Measurements from ENCODE around the gene DICER1. TPM values are rescaled to one million over a fixed set of nuclear protein-coding genes. Genes with fewer than 3 reads are reported as not detected.

Gene DICER1
- total and polyA plus RNA-seq, 2 experiments from 2014 or later: 21.4 to 59.2 TPM

DNA sequence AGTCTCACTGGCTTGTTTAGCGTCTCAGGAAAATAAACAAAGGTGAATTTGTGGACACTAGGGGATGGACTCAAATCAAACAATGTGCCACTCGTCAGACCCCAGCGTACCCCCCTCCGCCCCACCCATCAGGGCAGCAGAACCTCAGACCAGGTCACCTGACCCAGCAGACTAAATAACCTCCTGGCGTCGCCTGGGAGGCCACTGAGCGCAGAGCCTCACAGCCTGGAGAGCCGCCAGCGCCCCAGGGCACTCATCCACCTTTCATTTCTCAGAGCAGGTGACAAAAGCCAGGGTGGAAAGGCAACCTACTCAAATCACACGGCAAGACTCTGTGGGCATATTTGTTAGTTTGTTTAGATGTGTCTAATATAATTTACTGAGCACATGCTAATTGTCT, 100.9 kb downstream of the DICER1 start (continued):
- TF ChIP-seq, protein P1, sequence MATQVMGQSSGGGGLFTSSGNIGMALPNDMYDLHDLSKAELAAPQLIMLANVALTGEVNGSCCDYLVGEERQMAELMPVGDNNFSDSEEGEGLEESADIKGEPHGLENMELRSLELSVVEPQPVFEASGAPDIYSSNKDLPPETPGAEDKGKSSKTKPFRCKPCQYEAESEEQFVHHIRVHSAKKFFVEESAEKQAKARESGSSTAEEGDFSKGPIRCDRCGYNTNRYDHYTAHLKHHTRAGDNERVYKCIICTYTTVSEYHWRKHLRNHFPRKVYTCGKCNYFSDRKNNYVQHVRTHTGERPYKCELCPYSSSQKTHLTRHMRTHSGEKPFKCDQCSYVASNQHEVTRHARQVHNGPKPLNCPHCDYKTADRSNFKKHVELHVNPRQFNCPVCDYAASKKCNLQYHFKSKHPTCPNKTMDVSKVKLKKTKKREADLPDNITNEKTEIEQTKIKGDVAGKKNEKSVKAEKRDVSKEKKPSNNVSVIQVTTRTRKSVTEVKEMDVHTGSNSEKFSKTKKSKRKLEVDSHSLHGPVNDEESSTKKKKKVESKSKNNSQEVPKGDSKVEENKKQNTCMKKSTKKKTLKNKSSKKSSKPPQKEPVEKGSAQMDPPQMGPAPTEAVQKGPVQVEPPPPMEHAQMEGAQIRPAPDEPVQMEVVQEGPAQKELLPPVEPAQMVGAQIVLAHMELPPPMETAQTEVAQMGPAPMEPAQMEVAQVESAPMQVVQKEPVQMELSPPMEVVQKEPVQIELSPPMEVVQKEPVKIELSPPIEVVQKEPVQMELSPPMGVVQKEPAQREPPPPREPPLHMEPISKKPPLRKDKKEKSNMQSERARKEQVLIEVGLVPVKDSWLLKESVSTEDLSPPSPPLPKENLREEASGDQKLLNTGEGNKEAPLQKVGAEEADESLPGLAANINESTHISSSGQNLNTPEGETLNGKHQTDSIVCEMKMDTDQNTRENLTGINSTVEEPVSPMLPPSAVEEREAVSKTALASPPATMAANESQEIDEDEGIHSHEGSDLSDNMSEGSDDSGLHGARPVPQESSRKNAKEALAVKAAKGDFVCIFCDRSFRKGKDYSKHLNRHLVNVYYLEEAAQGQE (IDR thresholded peaks at IDR 0.05; ENCODE audit: unreplicated experiment): no peak
- TF ChIP-seq CREB1 (CRISPR knock-in tag; IDR thresholded peaks at IDR 0.05; ENCODE audit: low read depth): no peak
- no peak for TF ChIP-seq NANOG (IDR thresholded peaks at IDR 0.05; ENCODE audit: borderline replicate concordance)
- TF ChIP-seq, protein P2, sequence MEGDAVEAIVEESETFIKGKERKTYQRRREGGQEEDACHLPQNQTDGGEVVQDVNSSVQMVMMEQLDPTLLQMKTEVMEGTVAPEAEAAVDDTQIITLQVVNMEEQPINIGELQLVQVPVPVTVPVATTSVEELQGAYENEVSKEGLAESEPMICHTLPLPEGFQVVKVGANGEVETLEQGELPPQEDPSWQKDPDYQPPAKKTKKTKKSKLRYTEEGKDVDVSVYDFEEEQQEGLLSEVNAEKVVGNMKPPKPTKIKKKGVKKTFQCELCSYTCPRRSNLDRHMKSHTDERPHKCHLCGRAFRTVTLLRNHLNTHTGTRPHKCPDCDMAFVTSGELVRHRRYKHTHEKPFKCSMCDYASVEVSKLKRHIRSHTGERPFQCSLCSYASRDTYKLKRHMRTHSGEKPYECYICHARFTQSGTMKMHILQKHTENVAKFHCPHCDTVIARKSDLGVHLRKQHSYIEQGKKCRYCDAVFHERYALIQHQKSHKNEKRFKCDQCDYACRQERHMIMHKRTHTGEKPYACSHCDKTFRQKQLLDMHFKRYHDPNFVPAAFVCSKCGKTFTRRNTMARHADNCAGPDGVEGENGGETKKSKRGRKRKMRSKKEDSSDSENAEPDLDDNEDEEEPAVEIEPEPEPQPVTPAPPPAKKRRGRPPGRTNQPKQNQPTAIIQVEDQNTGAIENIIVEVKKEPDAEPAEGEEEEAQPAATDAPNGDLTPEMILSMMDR (conservative IDR thresholded peaks at IDR 0.05; ENCODE audit: low read depth in 2 of 2): no peak

DNA sequence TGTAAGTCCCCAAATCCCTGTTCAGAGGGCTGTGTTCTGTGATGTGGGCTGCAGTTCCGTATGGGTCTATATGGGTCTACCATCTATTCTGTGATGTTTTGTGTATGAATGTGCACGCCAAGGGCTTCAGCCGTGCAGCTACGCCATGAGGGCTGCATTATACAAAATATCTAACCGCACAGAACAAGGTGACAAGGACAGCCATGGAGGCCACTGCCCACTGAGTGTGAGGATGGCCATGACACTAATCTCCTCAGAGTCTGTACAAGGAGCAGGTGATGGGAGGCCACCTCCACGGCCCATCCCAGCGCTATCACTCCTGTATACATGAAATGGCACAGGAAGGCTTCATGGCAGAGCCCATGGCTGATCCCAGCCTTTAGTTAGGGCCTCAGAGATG, 102.0 kb downstream of the DICER1 start:
- H3K9me3 Mint-ChIP-seq: no peaks in the 10 kb centered on the region
- Histone ChIP-seq H3K79me2 (replicated peaks; ENCODE audit: insufficient read depth) (no peaks in the 10 kb centered on the region), H3K36me3 (ENCODE audit: insufficient read depth) (no peaks in the 10 kb centered on the region), H3K9me2 (ENCODE audit: insufficient read depth) (no peaks in the 10 kb centered on the region), H4K20me1 (replicated peaks; ENCODE audit: insufficient read depth) (no peaks in the 10 kb centered on the region), H3K4me2 (no peak overlapping the region), H3F3A (replicated peaks; ENCODE audit: low read depth) (no peaks in the 10 kb centered on the region), H3K27me3 (ENCODE audit: insufficient read depth) (no peaks in the 10 kb centered on the region), H3K27ac (ENCODE audit: low read depth) (no peak overlapping the region), H3K4me1 (ENCODE audit: insufficient read depth) (no peaks in the 10 kb centered on the region), H3K4me3 (no peak overlapping the region), H2AFZ (no peak overlapping the region)
- TF ChIP-seq, protein P3, sequence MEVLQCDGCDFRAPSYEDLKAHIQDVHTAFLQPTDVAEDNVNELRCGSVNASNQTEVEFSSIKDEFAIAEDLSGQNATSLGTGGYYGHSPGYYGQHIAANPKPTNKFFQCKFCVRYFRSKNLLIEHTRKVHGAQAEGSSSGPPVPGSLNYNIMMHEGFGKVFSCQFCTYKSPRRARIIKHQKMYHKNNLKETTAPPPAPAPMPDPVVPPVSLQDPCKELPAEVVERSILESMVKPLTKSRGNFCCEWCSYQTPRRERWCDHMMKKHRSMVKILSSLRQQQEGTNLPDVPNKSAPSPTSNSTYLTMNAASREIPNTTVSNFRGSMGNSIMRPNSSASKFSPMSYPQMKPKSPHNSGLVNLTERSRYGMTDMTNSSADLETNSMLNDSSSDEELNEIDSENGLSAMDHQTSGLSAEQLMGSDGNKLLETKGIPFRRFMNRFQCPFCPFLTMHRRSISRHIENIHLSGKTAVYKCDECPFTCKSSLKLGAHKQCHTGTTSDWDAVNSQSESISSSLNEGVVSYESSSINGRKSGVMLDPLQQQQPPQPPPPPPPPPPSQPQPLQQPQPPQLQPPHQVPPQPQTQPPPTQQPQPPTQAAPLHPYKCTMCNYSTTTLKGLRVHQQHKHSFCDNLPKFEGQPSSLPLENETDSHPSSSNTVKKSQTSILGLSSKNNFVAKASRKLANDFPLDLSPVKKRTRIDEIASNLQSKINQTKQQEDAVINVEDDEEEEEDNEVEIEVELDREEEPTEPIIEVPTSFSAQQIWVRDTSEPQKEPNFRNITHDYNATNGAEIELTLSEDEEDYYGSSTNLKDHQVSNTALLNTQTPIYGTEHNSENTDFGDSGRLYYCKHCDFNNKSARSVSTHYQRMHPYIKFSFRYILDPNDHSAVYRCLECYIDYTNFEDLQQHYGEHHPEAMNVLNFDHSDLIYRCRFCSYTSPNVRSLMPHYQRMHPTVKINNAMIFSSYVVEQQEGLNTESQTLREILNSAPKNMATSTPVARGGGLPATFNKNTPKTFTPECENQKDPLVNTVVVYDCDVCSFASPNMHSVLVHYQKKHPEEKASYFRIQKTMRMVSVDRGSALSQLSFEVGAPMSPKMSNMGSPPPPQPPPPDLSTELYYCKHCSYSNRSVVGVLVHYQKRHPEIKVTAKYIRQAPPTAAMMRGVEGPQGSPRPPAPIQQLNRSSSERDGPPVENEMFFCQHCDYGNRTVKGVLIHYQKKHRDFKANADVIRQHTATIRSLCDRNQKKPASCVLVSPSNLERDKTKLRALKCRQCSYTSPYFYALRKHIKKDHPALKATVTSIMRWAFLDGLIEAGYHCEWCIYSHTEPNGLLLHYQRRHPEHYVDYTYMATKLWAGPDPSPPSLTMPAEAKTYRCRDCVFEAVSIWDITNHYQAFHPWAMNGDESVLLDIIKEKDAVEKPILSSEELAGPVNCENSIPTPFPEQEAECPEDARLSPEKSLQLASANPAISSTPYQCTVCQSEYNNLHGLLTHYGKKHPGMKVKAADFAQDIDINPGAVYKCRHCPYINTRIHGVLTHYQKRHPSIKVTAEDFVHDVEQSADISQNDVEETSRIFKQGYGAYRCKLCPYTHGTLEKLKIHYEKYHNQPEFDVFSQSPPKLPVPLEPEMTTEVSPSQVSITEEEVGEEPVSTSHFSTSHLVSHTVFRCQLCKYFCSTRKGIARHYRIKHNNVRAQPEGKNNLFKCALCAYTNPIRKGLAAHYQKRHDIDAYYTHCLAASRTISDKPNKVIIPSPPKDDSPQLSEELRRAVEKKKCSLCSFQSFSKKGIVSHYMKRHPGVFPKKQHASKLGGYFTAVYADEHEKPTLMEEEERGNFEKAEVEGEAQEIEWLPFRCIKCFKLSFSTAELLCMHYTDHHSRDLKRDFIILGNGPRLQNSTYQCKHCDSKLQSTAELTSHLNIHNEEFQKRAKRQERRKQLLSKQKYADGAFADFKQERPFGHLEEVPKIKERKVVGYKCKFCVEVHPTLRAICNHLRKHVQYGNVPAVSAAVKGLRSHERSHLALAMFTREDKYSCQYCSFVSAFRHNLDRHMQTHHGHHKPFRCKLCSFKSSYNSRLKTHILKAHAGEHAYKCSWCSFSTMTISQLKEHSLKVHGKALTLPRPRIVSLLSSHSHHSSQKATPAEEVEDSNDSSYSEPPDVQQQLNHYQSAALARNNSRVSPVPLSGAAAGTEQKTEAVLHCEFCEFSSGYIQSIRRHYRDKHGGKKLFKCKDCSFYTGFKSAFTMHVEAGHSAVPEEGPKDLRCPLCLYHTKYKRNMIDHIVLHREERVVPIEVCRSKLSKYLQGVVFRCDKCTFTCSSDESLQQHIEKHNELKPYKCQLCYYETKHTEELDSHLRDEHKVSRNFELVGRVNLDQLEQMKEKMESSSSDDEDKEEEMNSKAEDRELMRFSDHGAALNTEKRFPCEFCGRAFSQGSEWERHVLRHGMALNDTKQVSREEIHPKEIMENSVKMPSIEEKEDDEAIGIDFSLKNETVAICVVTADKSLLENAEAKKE (CRISPR knock-in tag; IDR thresholded peaks at IDR 0.05): no peak
- TF ChIP-seq ZNF114 (CRISPR knock-in tag; IDR thresholded peaks at IDR 0.05): no peak
- TF ChIP-seq ZNF331 (CRISPR knock-in tag; IDR thresholded peaks at IDR 0.05; ENCODE audit: low read depth): no peak
- TF ChIP-seq EZH2phosphoT487 (IDR thresholded peaks at IDR 0.05; ENCODE audit: unreplicated experiment): no peak
- no peak overlapping the region for H3K4me3 Mint-ChIP-seq
- no peak for ATAC-seq
- H3K27ac Mint-ChIP-seq: no peak overlapping the region
- no peak for DNase-seq (ENCODE audit: low spot score)
- H3K27me3 Mint-ChIP-seq (ENCODE audit: insufficient read depth, low read depth, poor library complexity): peaks cover 10% of the 10 kb centered on the region
- peaks cover 8% of the 10 kb centered on the region; the same call in 2 of the 3 replicates for H3K4me1 Mint-ChIP-seq
- no peaks in the 10 kb centered on the region for H3K36me3 Mint-ChIP-seq (ENCODE audit: low read depth)
